ENCODE results near the gene SERBP1.

DNA sequence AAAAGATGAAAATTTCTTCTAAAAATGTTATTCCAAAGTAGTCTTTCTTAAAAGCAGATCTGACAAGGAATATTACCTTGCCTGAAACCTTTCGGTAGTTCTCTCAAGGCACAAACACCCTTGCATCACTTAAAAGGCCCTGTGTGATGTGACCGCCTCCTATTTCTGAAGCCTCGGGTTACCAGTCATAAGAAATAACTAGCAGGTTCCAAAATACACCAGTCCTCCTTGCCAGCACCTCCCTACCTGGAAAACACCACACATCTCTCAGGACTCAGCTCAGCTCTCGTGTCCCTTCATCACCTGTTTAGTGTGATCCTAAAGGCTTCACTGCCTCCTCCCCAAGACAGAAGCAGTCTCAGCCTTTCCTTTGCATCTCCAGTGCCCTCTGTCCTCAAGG is 35.7 kb downstream of the SERBP1 start:
- TF ChIP-seq POLR2AphosphoS5 (IDR thresholded peaks at IDR 0.05; ENCODE audit: low read depth, low read length) (no peak), SIN3A (IDR thresholded peaks at IDR 0.05; ENCODE audit: borderline replicate concordance, insufficient read depth, low read length) (no peak)
